Astrocyte (in vitro differentiated cells and primary cell): ENCODE measurements around the gene ARID5A.

Experiments used
- CTCF ChIP-seq: IDR thresholded peaks from 2 replicates; pipeline ENCODE4 v1.5.1; 2011; ENCODE audit warnings: low read depth, mild to moderate bottlenecking, inconsistent platforms, low read length, moderate library complexity; ENCODE audit not compliant: insufficient read depth
- EZH2 ChIP-seq: IDR thresholded peaks from 2 replicates; pipeline ENCODE4 v1.6.1; 2012; ENCODE audit warnings: mild to moderate bottlenecking, low read length, inconsistent platforms; ENCODE audit not compliant: insufficient read depth

- no peak for TF ChIP-seq CTCF
- no peak for TF ChIP-seq EZH2
These were observed 16.8 kb downstream of the ARID5A start for GRCh38 chr2:96553176-96553956.
